Astrocyte (in vitro differentiated cells and primary cell): ENCODE data around the gene PRKCH. TPM values are rescaled to one million over a fixed set of nuclear protein-coding genes. Genes with fewer than 3 reads are reported as not detected.

ENCODE experiments used
- DNase-seq: peaks from one replicate; pipeline ENCODE4 v3.0.0-alpha.2; 2010; ENCODE audit warnings: low read depth
- FAIRE-seq: peaks from 2 replicates; lab custom pipeline; 2011; peaks lifted over from hg19 to GRCh38; lab: Jason Lieb, UNC
- H2AFZ ChIP-seq: 2 replicates; pipeline ENCODE4 v1.6.0; 2012; ENCODE audit warnings: low read depth, low read length, inconsistent platforms
- H3K27ac ChIP-seq: 2 replicates; pipeline ENCODE4 v1.5.1; 2011; ENCODE audit warnings: low read depth, low read length, inconsistent platforms
- H3K27me3 ChIP-seq: 2 replicates; pipeline ENCODE4 v1.6.0; 2011; ENCODE audit warnings: low read length, inconsistent platforms; ENCODE audit not compliant: insufficient read depth
- H3K36me3 ChIP-seq: 2 replicates; pipeline ENCODE4 v1.5.1; 2011; ENCODE audit warnings: low read length, inconsistent platforms; ENCODE audit not compliant: insufficient read depth
- H3K4me1 ChIP-seq: 2 replicates; pipeline ENCODE4 v1.5.1; 2011; ENCODE audit warnings: low read length, inconsistent platforms; ENCODE audit not compliant: insufficient read depth
- H3K4me2 ChIP-seq: 2 replicates; pipeline ENCODE4 v1.6.0; 2012; ENCODE audit warnings: low read length, inconsistent platforms
- H3K4me3 ChIP-seq: 2 replicates; pipeline ENCODE4 v1.5.1; 2011; ENCODE audit warnings: low read depth, mild to moderate bottlenecking, low read length, inconsistent platforms; ENCODE audit not compliant: insufficient read depth
- H3K79me2 ChIP-seq: 2 replicates; pipeline ENCODE4 v1.6.0; 2012; ENCODE audit warnings: mild to moderate bottlenecking, low read length, inconsistent platforms; ENCODE audit not compliant: insufficient read depth
- H3K9ac ChIP-seq: 2 replicates; pipeline ENCODE4 v1.6.0; 2012; ENCODE audit warnings: mild to moderate bottlenecking, low read length, inconsistent platforms
- H3K9me3 ChIP-seq: 2 replicates; pipeline ENCODE4 v1.5.1; 2012; ENCODE audit warnings: low read depth, mild to moderate bottlenecking, low read length, inconsistent platforms; ENCODE audit not compliant: insufficient read depth
- H4K20me1 ChIP-seq: 2 replicates; pipeline ENCODE4 v1.6.0; 2012; ENCODE audit warnings: low read length, inconsistent platforms; ENCODE audit not compliant: insufficient read depth
- H3K27ac Mint-ChIP-seq: one replicate; pipeline ENCODE4 v1.8.0; 2021; ENCODE audit warnings: mild to moderate bottlenecking, mixed read lengths; ENCODE audit not compliant: unreplicated experiment
- H3K27me3 Mint-ChIP-seq: one replicate; pipeline ENCODE4 v1.8.0; 2021; ENCODE audit warnings: low read depth, mixed read lengths; ENCODE audit not compliant: unreplicated experiment
- H3K36me3 Mint-ChIP-seq: one replicate; pipeline ENCODE4 v1.8.0; 2021; ENCODE audit warnings: low read depth, mixed read lengths; ENCODE audit not compliant: unreplicated experiment
- H3K4me1 Mint-ChIP-seq: one replicate; pipeline ENCODE4 v1.8.0; 2021; ENCODE audit warnings: low read depth, mixed read lengths; ENCODE audit not compliant: unreplicated experiment
- H3K4me3 Mint-ChIP-seq: one replicate; pipeline ENCODE4 v1.8.0; 2021; ENCODE audit warnings: mild to moderate bottlenecking, moderate library complexity, mixed read lengths; ENCODE audit not compliant: unreplicated experiment
- H3K9me3 Mint-ChIP-seq: one replicate; pipeline ENCODE4 v1.8.0; 2021; ENCODE audit warnings: mild to moderate bottlenecking, mixed read lengths; ENCODE audit not compliant: unreplicated experiment
- EZH2 ChIP-seq: IDR thresholded peaks from 2 replicates; pipeline ENCODE4 v1.6.1; 2012; ENCODE audit warnings: mild to moderate bottlenecking, low read length, inconsistent platforms; ENCODE audit not compliant: insufficient read depth
- total RNA-seq: library from RNA; stranded (reverse); gene quantifications from 2 replicates; pipeline ENCODE4 v1.2.1, GENCODE V29; 2021
- TF ChIP-seq, protein P1 (sequence below): IDR thresholded peaks from 2 replicates; pipeline ENCODE4 v1.5.1; 2011; ENCODE audit warnings: low read depth, mild to moderate bottlenecking, inconsistent platforms, low read length, moderate library complexity; ENCODE audit not compliant: insufficient read depth

The PRKCH gene
- total RNA-seq, 1 donor from 2014 or later: 6.0 TPM

DNA sequence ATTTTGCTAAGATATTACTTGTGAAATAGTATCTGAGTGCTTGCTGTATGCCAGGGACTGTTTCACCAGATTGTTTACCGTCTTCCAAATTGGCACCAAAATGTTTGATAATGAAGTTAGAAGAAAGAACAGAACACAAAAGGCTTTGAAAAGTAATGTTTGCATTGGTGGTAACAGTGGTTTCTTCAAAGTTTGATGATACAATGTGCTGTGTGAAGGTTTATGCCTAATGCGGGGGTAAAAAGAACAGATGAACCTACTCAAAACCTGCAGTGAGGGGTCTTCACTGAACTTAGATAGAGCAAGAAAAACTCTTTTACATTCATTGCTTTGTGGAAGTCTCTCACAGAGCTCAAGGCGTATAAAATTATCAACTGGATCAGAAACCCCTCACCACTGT, 76.2 kb downstream of the PRKCH start:
- Mint-ChIP-seq H3K9me3 (no peaks in the 10 kb centered on the region), H3K27me3 (peaks cover 5% of the 10 kb centered on the region), H3K4me1 (no peaks in the 10 kb centered on the region), H3K27ac (no peak overlapping the region), H3K36me3 (no peaks in the 10 kb centered on the region), H3K4me3 (no peak overlapping the region)
- Histone ChIP-seq H2AFZ (no peak overlapping the region), H3K4me3 (no peak overlapping the region), H3K4me1 (no peaks in the 10 kb centered on the region), H3K79me2 (no peaks in the 10 kb centered on the region), H3K4me2 (no peak overlapping the region), H3K27me3 (peaks cover 5% of the 10 kb centered on the region), H3K27ac (no peak overlapping the region), H3K9me3 (no peaks in the 10 kb centered on the region), H3K9ac (no peak overlapping the region), H4K20me1 (no peaks in the 10 kb centered on the region), H3K36me3 (no peaks in the 10 kb centered on the region)
- no peak for DNase-seq
- FAIRE-seq: no peak
- TF ChIP-seq, protein P1, sequence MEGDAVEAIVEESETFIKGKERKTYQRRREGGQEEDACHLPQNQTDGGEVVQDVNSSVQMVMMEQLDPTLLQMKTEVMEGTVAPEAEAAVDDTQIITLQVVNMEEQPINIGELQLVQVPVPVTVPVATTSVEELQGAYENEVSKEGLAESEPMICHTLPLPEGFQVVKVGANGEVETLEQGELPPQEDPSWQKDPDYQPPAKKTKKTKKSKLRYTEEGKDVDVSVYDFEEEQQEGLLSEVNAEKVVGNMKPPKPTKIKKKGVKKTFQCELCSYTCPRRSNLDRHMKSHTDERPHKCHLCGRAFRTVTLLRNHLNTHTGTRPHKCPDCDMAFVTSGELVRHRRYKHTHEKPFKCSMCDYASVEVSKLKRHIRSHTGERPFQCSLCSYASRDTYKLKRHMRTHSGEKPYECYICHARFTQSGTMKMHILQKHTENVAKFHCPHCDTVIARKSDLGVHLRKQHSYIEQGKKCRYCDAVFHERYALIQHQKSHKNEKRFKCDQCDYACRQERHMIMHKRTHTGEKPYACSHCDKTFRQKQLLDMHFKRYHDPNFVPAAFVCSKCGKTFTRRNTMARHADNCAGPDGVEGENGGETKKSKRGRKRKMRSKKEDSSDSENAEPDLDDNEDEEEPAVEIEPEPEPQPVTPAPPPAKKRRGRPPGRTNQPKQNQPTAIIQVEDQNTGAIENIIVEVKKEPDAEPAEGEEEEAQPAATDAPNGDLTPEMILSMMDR: no peak
- no peak for TF ChIP-seq EZH2

DNA sequence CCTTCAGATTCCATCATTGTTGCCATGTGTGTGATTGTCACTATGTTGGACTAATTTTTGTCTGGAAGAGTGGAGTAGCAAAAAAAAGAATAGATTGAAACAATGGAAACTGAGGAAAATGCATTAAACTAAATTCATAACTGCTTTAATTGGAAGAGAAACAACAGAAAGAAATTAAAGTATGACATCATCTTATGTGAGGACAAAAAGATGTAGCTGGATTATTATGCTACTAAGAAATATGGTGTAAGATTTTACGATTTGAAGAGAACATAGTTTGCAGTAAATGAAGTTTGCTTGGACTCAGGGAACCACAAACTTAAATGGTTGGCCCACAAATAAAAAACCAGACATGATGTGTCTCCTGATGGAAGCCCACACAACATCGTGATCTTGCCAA, 76.8 kb downstream of the PRKCH start:
- H3K4me1 Mint-ChIP-seq: no peaks in the 10 kb centered on the region
- Histone ChIP-seq H4K20me1 (no peaks in the 10 kb centered on the region), H3K4me2 (no peak overlapping the region), H3K4me1 (no peaks in the 10 kb centered on the region), H3K79me2 (no peaks in the 10 kb centered on the region), H3K27ac (no peak overlapping the region), H3K9ac (no peak overlapping the region), H3K27me3 (peaks cover 5% of the 10 kb centered on the region), H2AFZ (no peak overlapping the region), H3K9me3 (no peaks in the 10 kb centered on the region), H3K4me3 (no peak overlapping the region), H3K36me3 (no peaks in the 10 kb centered on the region)
- no peak for TF ChIP-seq EZH2
- TF ChIP-seq, protein P1: no peak
- H3K9me3 Mint-ChIP-seq: no peaks in the 10 kb centered on the region
- H3K4me3 Mint-ChIP-seq: no peak overlapping the region
- no peaks in the 10 kb centered on the region for H3K36me3 Mint-ChIP-seq
- peaks cover 5% of the 10 kb centered on the region for H3K27me3 Mint-ChIP-seq
- no peak overlapping the region for H3K27ac Mint-ChIP-seq
- no peak for FAIRE-seq
- no peak for DNase-seq

DNA sequence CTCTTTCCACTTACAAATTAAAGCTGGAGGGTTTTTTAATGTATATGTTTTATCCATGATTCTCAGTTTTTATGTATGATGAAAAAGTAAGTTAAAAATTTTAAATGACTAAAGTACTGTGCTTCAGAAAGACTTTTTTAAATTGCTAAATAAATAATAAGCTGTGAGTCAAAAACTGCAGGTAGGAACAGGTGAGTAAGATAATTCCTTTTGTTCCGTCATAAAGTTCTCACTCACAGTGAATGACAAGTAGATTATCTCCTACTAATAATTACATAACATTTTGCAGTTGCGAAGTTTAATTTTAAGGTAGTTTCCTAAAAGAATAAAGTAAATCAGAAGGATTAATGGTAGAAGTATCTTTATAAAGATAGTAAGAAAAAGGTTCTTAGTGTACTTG, 78.0 kb downstream of the PRKCH start:
- Histone ChIP-seq H3K27me3 (peaks cover 6% of the 10 kb centered on the region), H3K36me3 (no peaks in the 10 kb centered on the region), H3K4me1 (no peaks in the 10 kb centered on the region), H3K27ac (no peak overlapping the region), H2AFZ (no peak overlapping the region), H3K9ac (no peak overlapping the region), H3K4me2 (no peak overlapping the region), H3K4me3 (no peak overlapping the region), H3K79me2 (no peaks in the 10 kb centered on the region), H4K20me1 (no peaks in the 10 kb centered on the region), H3K9me3 (no peaks in the 10 kb centered on the region)
- peaks cover 5% of the 10 kb centered on the region for H3K27me3 Mint-ChIP-seq
- no peak overlapping the region for H3K27ac Mint-ChIP-seq
- H3K4me1 Mint-ChIP-seq: no peaks in the 10 kb centered on the region
- TF ChIP-seq, protein P1: no peak
- TF ChIP-seq EZH2: no peak
- no peak overlapping the region for H3K4me3 Mint-ChIP-seq
- no peaks in the 10 kb centered on the region for H3K36me3 Mint-ChIP-seq
- H3K9me3 Mint-ChIP-seq: no peaks in the 10 kb centered on the region
- FAIRE-seq (no peak), DNase-seq (no peak)
